ENCODE data around the gene ACTG1.
A peak's percentile ranks its signal among the peaks of the same experiment; 100 is the strongest.

Gene ACTG1

DNA sequence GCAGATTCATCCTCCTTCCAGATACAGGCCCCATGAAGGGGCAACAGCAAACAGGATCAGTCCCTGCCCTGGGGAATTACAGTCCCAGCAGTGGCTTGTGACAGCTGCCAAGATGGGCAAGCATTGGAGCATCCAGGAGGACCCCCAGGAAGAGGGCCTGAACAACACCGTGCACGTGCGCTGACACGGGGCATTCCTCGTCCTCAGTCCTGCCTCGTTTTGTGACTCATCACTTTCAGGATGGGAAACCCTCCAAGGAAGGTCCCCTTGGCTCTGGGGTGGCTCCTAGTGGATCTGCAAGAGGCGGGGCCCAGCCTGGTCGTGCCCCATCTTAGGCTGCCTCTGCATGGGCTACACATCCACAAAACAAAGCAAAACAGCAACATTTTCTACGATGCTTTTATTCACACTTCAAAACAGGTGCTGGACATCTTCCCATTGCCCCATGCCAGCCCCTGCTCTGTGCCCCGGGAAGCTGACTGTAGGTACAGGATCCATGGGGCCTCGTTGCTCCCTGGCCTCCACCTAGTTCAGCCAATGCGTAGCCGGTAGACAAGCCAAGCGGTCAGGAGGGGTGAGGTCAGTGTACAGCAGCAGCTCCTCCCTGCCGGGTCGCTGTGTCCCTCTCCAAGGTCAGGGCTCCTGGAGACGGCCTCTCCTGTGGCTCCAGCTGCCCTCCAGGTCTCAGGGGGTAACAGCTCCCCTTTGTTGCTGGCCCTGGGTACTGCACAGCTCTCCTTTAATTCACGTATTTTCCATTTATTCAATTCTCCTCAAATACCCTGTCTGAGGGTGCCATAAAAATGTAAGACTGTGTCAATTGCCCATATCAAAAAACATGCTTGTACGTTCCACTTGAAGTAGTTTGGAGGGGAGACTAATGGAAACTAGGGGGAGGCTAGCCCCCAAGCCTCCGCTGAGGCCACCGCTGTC, 32.2 kb downstream of the ACTG1 start:
- no peak overlapping the region for H3K9ac ChIP-seq
- no peaks in the 10 kb centered on the region for H3K27me3 ChIP-seq (ENCODE audit: control insufficient read depth, insufficient read depth, low read length)
- TF ChIP-seq, protein P1, sequence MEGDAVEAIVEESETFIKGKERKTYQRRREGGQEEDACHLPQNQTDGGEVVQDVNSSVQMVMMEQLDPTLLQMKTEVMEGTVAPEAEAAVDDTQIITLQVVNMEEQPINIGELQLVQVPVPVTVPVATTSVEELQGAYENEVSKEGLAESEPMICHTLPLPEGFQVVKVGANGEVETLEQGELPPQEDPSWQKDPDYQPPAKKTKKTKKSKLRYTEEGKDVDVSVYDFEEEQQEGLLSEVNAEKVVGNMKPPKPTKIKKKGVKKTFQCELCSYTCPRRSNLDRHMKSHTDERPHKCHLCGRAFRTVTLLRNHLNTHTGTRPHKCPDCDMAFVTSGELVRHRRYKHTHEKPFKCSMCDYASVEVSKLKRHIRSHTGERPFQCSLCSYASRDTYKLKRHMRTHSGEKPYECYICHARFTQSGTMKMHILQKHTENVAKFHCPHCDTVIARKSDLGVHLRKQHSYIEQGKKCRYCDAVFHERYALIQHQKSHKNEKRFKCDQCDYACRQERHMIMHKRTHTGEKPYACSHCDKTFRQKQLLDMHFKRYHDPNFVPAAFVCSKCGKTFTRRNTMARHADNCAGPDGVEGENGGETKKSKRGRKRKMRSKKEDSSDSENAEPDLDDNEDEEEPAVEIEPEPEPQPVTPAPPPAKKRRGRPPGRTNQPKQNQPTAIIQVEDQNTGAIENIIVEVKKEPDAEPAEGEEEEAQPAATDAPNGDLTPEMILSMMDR (IDR thresholded peaks at IDR 0.05): no peak
- H3K27ac ChIP-seq: no peak overlapping the region
- H2AFZ ChIP-seq: no peak overlapping the region
- H3K79me2 ChIP-seq: no peaks in the 10 kb centered on the region
- H3K4me2 ChIP-seq (ENCODE audit: low read length): no peak overlapping the region
- peak overlapping the region; percentile 13 for H3K4me3 ChIP-seq (ENCODE audit: low read depth, low read length)
- H3K9me3 ChIP-seq (ENCODE audit: control insufficient read depth, low read length): no peaks in the 10 kb centered on the region
- peaks cover 8% of the 10 kb centered on the region for H3K4me1 ChIP-seq
- H3K36me3 ChIP-seq (ENCODE audit: control insufficient read depth, insufficient read depth, low read length): no peaks in the 10 kb centered on the region

DNA sequence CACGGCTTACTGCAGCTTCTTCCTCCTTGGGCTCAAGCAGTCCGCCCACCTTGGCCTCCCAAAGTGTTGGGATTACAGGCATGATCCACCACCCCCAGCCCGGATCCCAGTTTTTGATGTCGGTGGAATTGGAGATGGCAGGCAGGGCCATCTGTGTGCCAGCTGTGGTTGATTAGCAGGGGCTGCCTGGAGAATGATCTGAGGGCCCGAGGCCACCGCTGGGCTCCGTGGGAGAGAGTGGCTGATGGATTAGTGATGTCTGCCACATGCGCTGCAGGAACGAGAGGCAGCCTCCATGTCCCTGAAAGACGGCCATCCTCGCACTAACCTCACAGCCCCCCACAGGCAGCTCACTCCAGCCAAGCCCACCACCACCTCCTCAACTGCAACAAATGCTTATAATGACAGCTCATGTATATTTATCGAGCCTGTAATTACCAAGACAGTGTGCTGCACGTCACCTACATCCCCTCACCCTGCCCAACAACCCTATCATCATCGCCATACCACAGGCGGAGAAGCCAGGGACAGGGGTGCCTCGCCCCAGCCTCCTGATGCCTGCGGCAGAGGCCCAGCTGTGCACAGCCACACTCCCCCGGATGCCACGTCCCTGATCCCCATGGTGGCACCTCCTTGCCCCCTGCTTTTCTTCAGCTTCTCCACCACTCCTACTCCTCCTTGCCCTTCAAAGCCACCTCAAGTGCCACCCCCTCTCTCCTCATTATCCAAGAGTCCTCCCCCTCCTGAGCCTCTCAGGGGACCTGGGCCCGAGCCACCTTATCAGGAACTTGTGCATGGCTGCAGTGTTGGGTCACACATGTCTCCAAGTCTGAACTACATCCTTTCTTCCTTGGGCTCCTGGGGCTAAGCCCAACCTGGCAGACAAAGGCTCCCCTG, 33.2 kb downstream of the ACTG1 start:
- Histone ChIP-seq H3K9me3 (ENCODE audit: control insufficient read depth, low read length) (no peaks in the 10 kb centered on the region), H3K4me3 (ENCODE audit: low read depth, low read length) (no peak overlapping the region), H3K79me2 (no peaks in the 10 kb centered on the region), H3K9ac (no peak overlapping the region), H3K27ac (no peak overlapping the region), H3K36me3 (ENCODE audit: control insufficient read depth, insufficient read depth, low read length) (no peaks in the 10 kb centered on the region), H3K27me3 (ENCODE audit: control insufficient read depth, insufficient read depth, low read length) (no peaks in the 10 kb centered on the region), H3K4me1 (peaks cover 8% of the 10 kb centered on the region), H2AFZ (no peak overlapping the region), H3K4me2 (ENCODE audit: low read length) (no peak overlapping the region)
- TF ChIP-seq, protein P1 (IDR thresholded peaks at IDR 0.05): no peak

DNA sequence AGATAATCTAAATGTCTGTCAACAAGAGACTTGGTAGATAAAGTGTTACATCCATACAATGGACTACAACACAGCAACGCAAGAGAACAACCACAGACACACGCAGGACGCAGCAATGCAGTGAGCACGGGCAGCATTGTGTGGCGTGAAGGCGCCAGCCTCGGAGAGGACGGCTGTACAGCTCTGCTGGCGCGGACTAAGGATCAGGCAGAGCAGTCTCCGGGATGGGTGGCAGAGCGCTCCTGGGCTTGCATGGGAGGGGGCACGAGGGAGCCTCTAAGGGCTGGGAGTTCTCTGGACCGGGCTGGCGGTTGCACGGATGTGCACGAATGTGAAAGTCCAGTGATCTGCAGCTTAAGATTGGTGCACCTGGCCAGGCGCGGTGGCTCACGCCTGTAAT, 34.5 kb downstream of the ACTG1 start:
- H3K79me2 ChIP-seq: no peaks in the 10 kb centered on the region
- no peaks in the 10 kb centered on the region for H3K9me3 ChIP-seq (ENCODE audit: control insufficient read depth, low read length)
- TF ChIP-seq, protein P1 (IDR thresholded peaks at IDR 0.05): no peak
- no peaks in the 10 kb centered on the region for H3K36me3 ChIP-seq (ENCODE audit: control insufficient read depth, insufficient read depth, low read length)
- H3K4me1 ChIP-seq: peaks cover 3% of the 10 kb centered on the region
- no peak overlapping the region for H3K27ac ChIP-seq
- H2AFZ ChIP-seq: no peak overlapping the region
- no peaks in the 10 kb centered on the region for H3K27me3 ChIP-seq (ENCODE audit: control insufficient read depth, insufficient read depth, low read length)
- no peak overlapping the region for H3K9ac ChIP-seq
- H3K4me2 ChIP-seq (ENCODE audit: low read length): no peak overlapping the region
- H3K4me3 ChIP-seq (ENCODE audit: low read depth, low read length): no peak overlapping the region

DNA sequence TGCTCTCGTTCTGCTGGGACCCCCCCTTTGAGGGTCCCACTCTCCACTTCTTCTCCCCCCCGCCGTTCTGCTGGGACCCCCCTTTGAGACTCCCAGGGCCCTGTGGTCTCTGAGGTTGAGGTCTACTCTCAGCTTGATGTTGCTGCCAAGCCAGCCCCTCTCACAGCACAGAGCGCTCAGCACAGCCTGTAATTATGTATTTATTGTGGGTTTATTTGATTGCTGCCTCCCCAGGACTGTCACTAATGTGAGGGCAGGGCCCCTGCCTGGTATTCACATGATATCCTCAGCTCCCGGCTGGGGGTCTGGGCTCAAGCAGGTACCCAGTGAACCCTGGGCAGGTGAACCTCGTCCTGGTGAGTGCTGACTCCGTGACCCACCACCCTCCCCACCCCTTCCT, 35.4 kb downstream of the ACTG1 start:
- TF ChIP-seq, protein P1 (IDR thresholded peaks at IDR 0.05): no peak
- H3K9me3 ChIP-seq (ENCODE audit: control insufficient read depth, low read length): no peaks in the 10 kb centered on the region
- H3K27me3 ChIP-seq (ENCODE audit: control insufficient read depth, insufficient read depth, low read length): no peaks in the 10 kb centered on the region
- no peak overlapping the region for H2AFZ ChIP-seq
- H3K27ac ChIP-seq: no peak overlapping the region
- peaks cover 3% of the 10 kb centered on the region for H3K4me1 ChIP-seq
- H3K79me2 ChIP-seq: no peaks in the 10 kb centered on the region
- H3K36me3 ChIP-seq (ENCODE audit: control insufficient read depth, insufficient read depth, low read length): no peaks in the 10 kb centered on the region
- H3K4me3 ChIP-seq (ENCODE audit: low read depth, low read length): no peak overlapping the region
- H3K4me2 ChIP-seq (ENCODE audit: low read length): no peak overlapping the region
- H3K9ac ChIP-seq: no peak overlapping the region
